ENCODE measurements around the gene EDN2. TPM values are rescaled to one million over a fixed set of nuclear protein-coding genes. Genes with fewer than 3 reads are reported as not detected.

Gene EDN2
- total RNA-seq, 4 donors from 2014 or later: 1.2 to 13.0 (median 3.9) TPM

DNA sequence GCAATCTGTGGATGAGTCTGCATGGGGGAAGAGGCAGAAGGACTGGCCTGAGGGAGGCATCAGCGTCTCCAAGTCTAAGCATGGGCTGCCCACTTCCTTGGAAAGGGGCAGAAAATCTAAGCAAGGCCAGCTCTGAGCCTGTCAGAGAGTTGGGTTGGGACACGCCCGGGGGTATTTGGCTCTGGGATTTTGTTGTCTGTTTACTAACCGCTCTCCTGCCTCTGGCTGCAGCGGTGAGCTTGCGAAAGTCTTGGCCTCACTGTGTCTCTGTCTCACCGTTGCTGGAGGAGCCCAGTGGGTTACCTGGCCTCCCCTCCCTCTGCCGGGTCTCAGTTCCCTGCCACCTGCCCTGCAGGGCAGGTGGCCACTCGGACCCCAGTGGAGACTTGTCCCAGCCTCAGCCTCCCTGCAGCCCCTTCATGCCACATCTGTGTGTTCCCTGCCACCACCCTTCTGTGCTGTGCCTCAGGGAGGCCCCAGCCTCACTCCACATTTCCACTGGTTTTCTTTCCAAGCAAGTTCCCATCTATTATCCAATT, 33.7 kb downstream of the EDN2 start:
- intact Hi-C loops (cut with DNase I; ENCODE audit: low total_unique reads): no loop called here
- no peak for DNase-seq (ENCODE audit: low spot score in 2 of 2)
- H3K4me3 ChIP-seq (ENCODE audit: low read depth, poor library complexity, severe bottlenecking): no peak overlapping the region
- 61 to 66% methylated on average over 9 of the region's 9 CpGs for WGBS, 2 donors
- TF ChIP-seq POLR2A (IDR thresholded peaks at IDR 0.05): no peak

DNA sequence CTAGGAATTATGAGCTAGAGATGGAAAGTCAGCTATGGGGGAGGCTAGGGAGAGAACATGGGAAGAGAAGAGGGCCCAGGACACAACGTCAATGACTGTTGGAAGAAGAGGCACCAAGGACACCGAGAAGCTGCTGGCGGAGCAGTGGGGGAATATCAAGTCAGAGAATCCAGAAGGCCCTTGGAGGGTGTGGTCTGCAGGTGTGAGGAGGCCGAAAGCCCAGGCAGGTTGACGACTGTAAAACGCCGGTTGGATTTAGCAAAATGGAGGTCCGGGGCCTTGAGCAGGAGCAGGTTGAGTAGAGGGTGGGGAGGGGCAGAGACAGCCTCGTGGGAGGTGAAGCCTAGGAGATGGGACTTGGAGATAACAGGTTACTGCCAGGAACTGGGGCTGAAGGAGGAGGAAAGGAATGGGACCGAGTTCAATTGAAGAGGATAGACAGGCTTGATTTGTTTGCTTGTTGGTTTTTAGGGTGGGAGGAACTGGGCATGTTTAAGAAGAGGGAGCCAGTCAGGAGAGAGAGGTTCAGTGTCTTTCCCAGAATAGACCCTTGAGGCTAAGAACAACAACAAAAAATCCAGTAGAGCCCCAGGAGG, 35.1 kb downstream of the EDN2 start:
- DNase-seq (ENCODE audit: low spot score in 2 of 2): no peak
- H3K4me3 ChIP-seq (ENCODE audit: low read depth, poor library complexity, severe bottlenecking): no peak overlapping the region
- intact Hi-C loops (cut with DNase I; ENCODE audit: low total_unique reads): no loop called here
- WGBS, 2 donors: 53 to 54% methylated on average over 10 of the region's 10 CpGs
- no peak for TF ChIP-seq POLR2A (IDR thresholded peaks at IDR 0.05)
- TF ChIP-seq, protein P1, sequence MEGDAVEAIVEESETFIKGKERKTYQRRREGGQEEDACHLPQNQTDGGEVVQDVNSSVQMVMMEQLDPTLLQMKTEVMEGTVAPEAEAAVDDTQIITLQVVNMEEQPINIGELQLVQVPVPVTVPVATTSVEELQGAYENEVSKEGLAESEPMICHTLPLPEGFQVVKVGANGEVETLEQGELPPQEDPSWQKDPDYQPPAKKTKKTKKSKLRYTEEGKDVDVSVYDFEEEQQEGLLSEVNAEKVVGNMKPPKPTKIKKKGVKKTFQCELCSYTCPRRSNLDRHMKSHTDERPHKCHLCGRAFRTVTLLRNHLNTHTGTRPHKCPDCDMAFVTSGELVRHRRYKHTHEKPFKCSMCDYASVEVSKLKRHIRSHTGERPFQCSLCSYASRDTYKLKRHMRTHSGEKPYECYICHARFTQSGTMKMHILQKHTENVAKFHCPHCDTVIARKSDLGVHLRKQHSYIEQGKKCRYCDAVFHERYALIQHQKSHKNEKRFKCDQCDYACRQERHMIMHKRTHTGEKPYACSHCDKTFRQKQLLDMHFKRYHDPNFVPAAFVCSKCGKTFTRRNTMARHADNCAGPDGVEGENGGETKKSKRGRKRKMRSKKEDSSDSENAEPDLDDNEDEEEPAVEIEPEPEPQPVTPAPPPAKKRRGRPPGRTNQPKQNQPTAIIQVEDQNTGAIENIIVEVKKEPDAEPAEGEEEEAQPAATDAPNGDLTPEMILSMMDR (IDR thresholded peaks at IDR 0.05): no peak

DNA sequence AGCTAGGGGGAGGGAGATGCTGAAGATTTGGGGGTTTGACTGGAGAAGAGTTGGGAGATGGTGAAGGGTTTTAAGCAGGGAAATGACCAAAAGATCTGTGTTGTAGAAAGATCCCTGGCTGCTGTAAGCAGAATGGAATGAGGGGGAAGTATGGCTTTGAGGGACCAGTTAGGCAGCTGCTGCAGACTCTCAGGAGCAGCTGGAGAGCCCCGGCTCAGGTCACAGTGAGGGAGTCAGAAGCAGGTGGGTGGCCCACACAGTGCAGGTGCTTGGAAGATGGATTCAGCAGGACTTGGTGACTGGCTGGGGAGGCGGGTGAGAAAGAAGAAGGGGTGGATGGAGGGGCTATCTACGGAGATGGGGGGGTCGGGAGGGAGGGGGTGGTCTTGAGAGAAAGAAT, 35.7 kb downstream of the EDN2 start:
- DNase-seq (ENCODE audit: low spot score in 2 of 2): no peak
- intact Hi-C loops (cut with DNase I; ENCODE audit: low total_unique reads): no loop called here
- H3K4me3 ChIP-seq (ENCODE audit: low read depth, poor library complexity, severe bottlenecking): no peak overlapping the region
- 85 to 88% methylated on average over 4 of the region's 4 CpGs for WGBS, 2 donors
- TF ChIP-seq, protein P1 (IDR thresholded peaks at IDR 0.05): no peak
- TF ChIP-seq POLR2A (IDR thresholded peaks at IDR 0.05): no peak

DNA sequence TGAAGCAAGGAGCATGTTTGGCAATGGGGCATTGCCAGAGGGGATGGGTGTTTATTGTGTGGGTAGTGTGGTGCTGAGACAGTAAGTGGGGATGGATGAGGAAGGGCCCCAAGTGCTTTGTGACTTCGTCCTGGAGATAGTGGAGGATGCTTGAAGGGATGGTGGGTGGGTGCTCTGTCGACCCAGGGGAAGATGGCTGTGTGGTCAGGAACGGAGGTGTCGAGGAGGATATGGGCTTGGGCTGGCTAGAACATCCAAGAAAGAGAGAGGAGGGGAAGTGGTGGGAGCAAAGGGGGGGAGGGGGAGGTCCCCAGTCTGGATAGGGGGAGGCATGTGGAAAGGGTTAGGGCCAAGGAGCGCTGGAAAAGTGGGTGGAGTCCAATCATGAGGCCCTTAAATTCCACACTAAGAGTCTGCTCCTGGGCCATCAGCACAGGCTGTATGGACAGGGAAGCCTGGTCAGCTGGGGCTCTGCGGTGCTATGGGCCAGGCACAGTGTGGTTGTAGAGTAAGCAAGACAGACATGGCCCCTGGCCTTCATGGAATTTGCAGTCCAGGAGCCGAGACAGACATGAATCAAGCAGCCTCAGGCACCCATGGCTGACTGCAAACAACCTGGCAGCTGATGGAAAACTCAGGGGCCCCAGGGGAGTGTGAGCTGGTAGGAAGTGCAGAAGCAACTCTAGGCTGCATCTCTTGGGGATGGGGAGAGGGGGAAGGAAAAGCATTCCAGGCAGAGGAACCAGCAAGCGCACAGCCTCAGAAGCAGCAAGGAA, 36.3 kb downstream of the EDN2 start:
- WGBS, 2 donors: 66 to 69% methylated on average over 8 of the region's 8 CpGs
- H3K4me3 ChIP-seq (ENCODE audit: low read depth, poor library complexity, severe bottlenecking): no peak overlapping the region
- no peak for DNase-seq (ENCODE audit: low spot score in 2 of 2)
- no peak for TF ChIP-seq POLR2A (IDR thresholded peaks at IDR 0.05)
- TF ChIP-seq, protein P1 (IDR thresholded peaks at IDR 0.05): no peak
- intact Hi-C loops (cut with DNase I; ENCODE audit: low total_unique reads): no loop called here

DNA sequence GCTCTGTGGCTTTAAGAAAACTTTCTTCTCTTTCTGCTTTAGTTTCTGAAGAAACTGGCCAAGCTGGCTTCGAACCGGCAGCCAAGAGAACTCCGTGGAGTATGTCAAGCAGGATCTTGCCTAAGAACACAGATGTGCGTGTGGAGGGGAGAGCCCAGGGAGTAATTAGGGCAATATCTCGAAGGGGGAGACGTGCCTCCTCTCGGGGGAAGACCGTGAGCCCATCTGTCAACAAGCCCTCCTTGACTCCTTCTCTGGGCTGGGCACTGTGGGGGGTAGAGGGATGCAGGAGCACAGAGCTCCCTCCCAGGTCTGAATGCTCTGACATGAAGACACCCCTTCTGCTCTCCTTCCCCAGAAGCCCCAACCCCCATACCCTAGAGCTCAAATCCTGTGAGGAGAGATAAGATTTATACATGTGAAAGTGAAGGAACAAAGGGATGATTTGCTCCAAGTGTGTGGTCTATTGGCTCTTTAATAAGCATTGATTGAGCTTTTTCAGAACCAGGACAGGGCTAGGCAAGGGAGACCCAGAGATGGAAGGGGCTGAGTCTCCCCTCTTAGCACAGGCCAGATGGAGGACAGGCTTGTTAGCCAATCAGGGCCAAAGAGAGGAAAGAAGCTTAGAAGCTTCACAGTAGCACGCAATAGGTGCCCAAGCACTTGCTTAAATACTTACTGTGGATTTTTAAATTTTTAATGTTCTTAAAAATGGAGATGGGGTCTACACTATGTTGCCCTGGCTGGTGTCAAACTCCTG, 37.5 kb downstream of the EDN2 start:
- 41 to 57% methylated on average over 9 of the region's 9 CpGs for WGBS, 2 donors
- DNase-seq (ENCODE audit: low spot score in 2 of 2): no peak
- no peak overlapping the region for H3K4me3 ChIP-seq (ENCODE audit: low read depth, poor library complexity, severe bottlenecking)
- intact Hi-C loops (cut with DNase I; ENCODE audit: low total_unique reads): no loop called here
- TF ChIP-seq, protein P1 (IDR thresholded peaks at IDR 0.05): no peak
- TF ChIP-seq POLR2A (IDR thresholded peaks at IDR 0.05): no peak

DNA sequence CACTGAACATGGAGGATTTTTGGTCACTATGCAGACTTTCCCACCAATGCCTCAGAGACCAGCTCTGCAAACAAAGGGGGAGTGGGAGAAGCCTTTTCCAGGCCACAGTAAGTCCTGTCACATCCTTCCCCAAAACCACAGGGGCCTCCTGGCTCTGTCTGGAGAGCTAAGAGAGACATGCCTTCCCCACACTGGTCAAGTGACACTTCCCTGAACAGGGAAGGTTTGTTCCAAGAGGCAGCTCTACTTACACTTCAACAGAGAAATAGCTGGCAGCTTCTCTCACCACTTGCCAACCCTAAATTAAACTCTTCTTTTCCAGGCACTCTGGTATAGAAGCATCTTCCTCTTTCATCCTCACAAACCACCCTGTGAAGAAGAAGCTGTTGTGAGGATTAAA, 39.7 kb downstream of the EDN2 start:
- H3K4me3 ChIP-seq (ENCODE audit: low read depth, poor library complexity, severe bottlenecking): no peak overlapping the region
- intact Hi-C loops (cut with DNase I; ENCODE audit: low total_unique reads): no loop called here
- DNase-seq (ENCODE audit: low spot score in 2 of 2): no peak
- TF ChIP-seq, protein P1 (IDR thresholded peaks at IDR 0.05): no peak
- no peak for TF ChIP-seq POLR2A (IDR thresholded peaks at IDR 0.05)

Data from lower leg skin (tissue), 4 donors.